ENCODE results near the gene TM7SF2.

- TF ChIP-seq, protein P1, sequence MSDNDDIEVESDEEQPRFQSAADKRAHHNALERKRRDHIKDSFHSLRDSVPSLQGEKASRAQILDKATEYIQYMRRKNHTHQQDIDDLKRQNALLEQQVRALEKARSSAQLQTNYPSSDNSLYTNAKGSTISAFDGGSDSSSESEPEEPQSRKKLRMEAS (IDR thresholded peaks at IDR 0.05; ENCODE audit: low read depth, low read length): no peak
- no peak for TF ChIP-seq CTCF (IDR thresholded peaks at IDR 0.05; ENCODE audit: low read depth, low read length)
Observed at GRCh38 chr11:65111159-65111743, 421 bp upstream of the TM7SF2 start.
